SK-N-SH (cell line): Measurements from ENCODE around the gene RRP15.
A peak's percentile ranks its signal among the peaks of the same experiment; 100 is the strongest.

Source experiments
- EP300 ChIP-seq, 2 experiments: IDR thresholded peaks; 2 replicates each; pipeline versions ENCODE4 v1.4.0 to v1.6.1; 2012; ENCODE audit warnings: borderline replicate concordance in 1 of 2, low read depth in 1 of 2, low read length in 1 of 2
- EZH2phosphoT487 ChIP-seq: fragments of 200-600 bp; sonication (generic); IDR thresholded peaks from 2 replicates; pipeline ENCODE4 v1.6.1; 2017; ENCODE audit warnings: low read depth, mixed run types, mild to moderate bottlenecking, antibody characterized with exemption, moderate library complexity, borderline replicate concordance
- NFIC ChIP-seq: IDR thresholded peaks from 2 replicates; pipeline ENCODE4 v1.4.0; 2012; ENCODE audit warnings: borderline replicate concordance
- NRF1 ChIP-seq: IDR thresholded peaks from 2 replicates; pipeline ENCODE4 v1.6.1; 2012; ENCODE audit warnings: low read depth, mild to moderate bottlenecking, low read length
- RAD21 ChIP-seq: IDR thresholded peaks from 2 replicates; pipeline ENCODE4 v1.6.1; 2012; ENCODE audit warnings: mild to moderate bottlenecking, low read length
- TAF1 ChIP-seq: IDR thresholded peaks from 2 replicates; pipeline ENCODE4 v1.6.1; 2012; ENCODE audit warnings: low read depth, mild to moderate bottlenecking, low read length, moderate library complexity, borderline replicate concordance
- TCF12 ChIP-seq: IDR thresholded peaks from 2 replicates; pipeline ENCODE4 v1.4.0; 2012
- YY1 ChIP-seq: IDR thresholded peaks from 2 replicates; pipeline ENCODE4 v1.4.0; 2012; ENCODE audit warnings: low read depth, mild to moderate bottlenecking
- TF ChIP-seq, protein P1 (sequence below): fragments of 150-350 bp; IDR thresholded peaks from 2 replicates; pipeline ENCODE4 v1.6.1; 2017; ENCODE audit warnings: antibody characterized with exemption, low read length, low read depth, borderline replicate concordance
- TF ChIP-seq, protein P2 (sequence below): fragments of 200-600 bp; sonication (generic); IDR thresholded peaks from 2 replicates; pipeline ENCODE4 v1.6.1; 2017; ENCODE audit warnings: antibody characterized with exemption, mild to moderate bottlenecking, moderate library complexity
- TF ChIP-seq, protein P3 (sequence below): IDR thresholded peaks from 2 replicates; pipeline ENCODE4 v1.4.0; 2012; ENCODE audit warnings: low read depth

DNA sequence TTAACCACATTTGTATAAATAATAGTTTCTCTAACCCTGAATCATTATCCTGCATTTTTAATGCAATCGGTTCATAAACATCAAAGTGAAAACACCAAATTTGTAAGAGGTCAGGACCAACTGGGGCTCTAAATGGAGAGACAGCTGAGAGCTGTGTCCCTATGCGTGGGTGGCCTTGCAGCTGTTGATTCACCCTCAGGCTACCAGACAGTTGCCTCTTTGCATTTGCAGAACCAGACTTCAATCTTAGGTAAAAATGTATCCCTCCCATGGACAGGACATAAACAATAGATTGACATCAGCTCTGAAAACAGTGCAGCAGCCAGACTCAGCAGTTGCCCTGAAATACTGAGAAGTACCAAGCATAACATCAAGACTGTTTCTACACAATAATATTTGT, 51.2 kb downstream of the RRP15 start:
- TF ChIP-seq, protein P1, sequence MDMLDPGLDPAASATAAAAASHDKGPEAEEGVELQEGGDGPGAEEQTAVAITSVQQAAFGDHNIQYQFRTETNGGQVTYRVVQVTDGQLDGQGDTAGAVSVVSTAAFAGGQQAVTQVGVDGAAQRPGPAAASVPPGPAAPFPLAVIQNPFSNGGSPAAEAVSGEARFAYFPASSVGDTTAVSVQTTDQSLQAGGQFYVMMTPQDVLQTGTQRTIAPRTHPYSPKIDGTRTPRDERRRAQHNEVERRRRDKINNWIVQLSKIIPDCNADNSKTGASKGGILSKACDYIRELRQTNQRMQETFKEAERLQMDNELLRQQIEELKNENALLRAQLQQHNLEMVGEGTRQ = no peak
- TF ChIP-seq, protein P2, sequence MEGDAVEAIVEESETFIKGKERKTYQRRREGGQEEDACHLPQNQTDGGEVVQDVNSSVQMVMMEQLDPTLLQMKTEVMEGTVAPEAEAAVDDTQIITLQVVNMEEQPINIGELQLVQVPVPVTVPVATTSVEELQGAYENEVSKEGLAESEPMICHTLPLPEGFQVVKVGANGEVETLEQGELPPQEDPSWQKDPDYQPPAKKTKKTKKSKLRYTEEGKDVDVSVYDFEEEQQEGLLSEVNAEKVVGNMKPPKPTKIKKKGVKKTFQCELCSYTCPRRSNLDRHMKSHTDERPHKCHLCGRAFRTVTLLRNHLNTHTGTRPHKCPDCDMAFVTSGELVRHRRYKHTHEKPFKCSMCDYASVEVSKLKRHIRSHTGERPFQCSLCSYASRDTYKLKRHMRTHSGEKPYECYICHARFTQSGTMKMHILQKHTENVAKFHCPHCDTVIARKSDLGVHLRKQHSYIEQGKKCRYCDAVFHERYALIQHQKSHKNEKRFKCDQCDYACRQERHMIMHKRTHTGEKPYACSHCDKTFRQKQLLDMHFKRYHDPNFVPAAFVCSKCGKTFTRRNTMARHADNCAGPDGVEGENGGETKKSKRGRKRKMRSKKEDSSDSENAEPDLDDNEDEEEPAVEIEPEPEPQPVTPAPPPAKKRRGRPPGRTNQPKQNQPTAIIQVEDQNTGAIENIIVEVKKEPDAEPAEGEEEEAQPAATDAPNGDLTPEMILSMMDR = no peak
- TF ChIP-seq, protein P3, sequence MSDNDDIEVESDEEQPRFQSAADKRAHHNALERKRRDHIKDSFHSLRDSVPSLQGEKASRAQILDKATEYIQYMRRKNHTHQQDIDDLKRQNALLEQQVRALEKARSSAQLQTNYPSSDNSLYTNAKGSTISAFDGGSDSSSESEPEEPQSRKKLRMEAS = no peak
- TF ChIP-seq TAF1 (no peak), NFIC (no peak), TCF12 (no peak), EP300 (IDR thresholded peaks at IDR 0.05; ENCODE audit: borderline replicate concordance in 1 of 2, low read depth in 1 of 2, low read length in 1 of 2) (peak in 1 of 2 experiments; percentile 51; a peak in 1 of 4 replicates), NRF1 (no peak), YY1 (no peak), RAD21 (no peak), EZH2phosphoT487 (no peak)
